Motor neuron (in vitro differentiated cells): ENCODE measurements around the gene TMEM218. TPM values are rescaled to one million over a fixed set of nuclear protein-coding genes. Genes with fewer than 3 reads are reported as not detected.

Source experiments
- ATAC-seq, 8 experiments: fragments of 200-7000 bp; cut with Tn5 transposase; replicated peaks in 6 of 8; 2 replicates each; pipeline ENCODE4 v1.8.0; 2021; ENCODE audit warnings: mild to moderate bottlenecking in 8 of 8, moderate library complexity in 8 of 8
- H3K27ac ChIP-seq, 2 donors: fragments of 250-450 bp; sonication (Bioruptor Pico); 2 replicates each; pipeline ENCODE4 v1.9.0; 2021; ENCODE audit warnings: antibody characterized with exemption in 2 of 2, mild to moderate bottlenecking in 2 of 2, moderate library complexity in 1 of 2
- H3K4me1 ChIP-seq, 2 donors: fragments of 250-450 bp; sonication (Bioruptor Pico); replicated peaks in 1 of 2; 2 replicates each; pipeline ENCODE4 v1.6.1; 2021; ENCODE audit warnings: antibody characterized with exemption in 2 of 2, mild to moderate bottlenecking in 2 of 2, moderate library complexity in 1 of 2
- H3K4me3 ChIP-seq, 5 donors: fragments of 250-450 bp; sonication (Bioruptor Pico); 2 replicates each; pipeline ENCODE4 v1.9.0; 2021; ENCODE audit warnings: antibody characterized with exemption in 5 of 5, mild to moderate bottlenecking in 5 of 5, moderate library complexity in 4 of 5
- WGBS, 10 experiments: fragments of 450-650 bp; shearing (Covaris generic); methylation state at CpG; one replicate each; pipeline ENCODE4 v1.0.0; 2022; 5-methylcytosine and 5-hydroxymethylcytosine counted together
- in situ Hi-C, 9 experiments: fragments of 400-800 bp; cut with MboI; loops; one replicate each; pipeline ENCODE4 v1.15.0; 2021; ENCODE audit warnings: low sequenced_read_pairs in 9 of 9, low pct_unique_long_range_greater_than_20kb in 2 of 9; ENCODE audit not compliant: unreplicated experiment in 9 of 9
- total RNA-seq, 8 experiments: library from RNA; unstranded; fragments of 300-600 nt; gene quantifications; 2 replicates each; pipeline versions ENCODE4 v1.2.3 to v1.2.4, GENCODE V29; 2022

TMEM218 gene
- total RNA-seq, 8 experiments from 2014 or later = 13.8 to 31.4 (median 23.2) TPM

- ATAC-seq = no peak
- Histone ChIP-seq H3K27ac (no peak overlapping the region), H3K4me3 (no peak overlapping the region), H3K4me1 (peaks cover 37 to 39% of the 10 kb centered on the region in 2 donors)
- in situ Hi-C loops = loop anchor here in 1 of 9 experiments (25.0 kb wide), 1 partner anchor 184 kb away; the partner anchor contains the start of gene CCDC15
- WGBS, 10 experiments = 0 to 91% (median 59%) methylated on average over 1 of the region's 1 CpG; no CpG with 5 or more reads in 4 of the 10 experiments
These were observed 34.8 kb upstream of the TMEM218 start for GRCh38 chr11:125146232-125146631.

GRCh38 chr11:125141686-125142535 is 30.5 kb upstream of the TMEM218 start:
- in situ Hi-C loops = loop anchor here in 1 of 9 experiments (25.0 kb wide), 1 partner anchor 180 kb away; the partner anchor contains the start of gene CCDC15
- no peak overlapping the region for H3K27ac ChIP-seq
- no peak overlapping the region for H3K4me3 ChIP-seq
- 0 to 45% (median 23%) methylated on average over 1 to 17 of the region's 18 CpGs; no CpG with 5 or more reads in 2 of the 10 experiments for WGBS, 10 experiments
- peak; percentile 80 to 99 (median 86) for ATAC-seq
- H3K4me1 ChIP-seq = peaks cover 54 to 56% of the 10 kb centered on the region in 2 donors

GRCh38 chr11:125141178-125141577 is 29.8 kb upstream of the TMEM218 start:
- ATAC-seq = peak in 1 of 8 experiments; percentile 9
- H3K4me3 ChIP-seq = no peak overlapping the region
- H3K27ac ChIP-seq = peak overlapping the region in 1 of 2 donors; percentile 65
- peaks cover 55 to 59% of the 10 kb centered on the region in 2 donors for H3K4me1 ChIP-seq
- in situ Hi-C loops = loop anchor here in 1 of 9 experiments (25.0 kb wide), 1 partner anchor 179 kb away; the partner anchor contains the start of gene CCDC15
- WGBS, 10 experiments = 20 to 100% (median 53%) methylated on average over 1 to 12 of the region's 12 CpGs; no CpG with 5 or more reads in 2 of the 10 experiments

- peaks cover 55 to 59% of the 10 kb centered on the region in 2 donors for H3K4me1 ChIP-seq
- peak in 4 of 8 experiments; percentile 8 to 57 (median 50) for ATAC-seq
- 27 to 80% (median 74%) methylated on average over 2 to 4 of the region's 8 CpGs; no CpG with 5 or more reads in 7 of the 10 experiments for WGBS, 10 experiments
- H3K27ac ChIP-seq = peak overlapping the region in 1 of 2 donors; percentile 45
- no peak overlapping the region for H3K4me3 ChIP-seq
- in situ Hi-C loops = loop anchor here in 1 of 9 experiments (25.0 kb wide), 1 partner anchor 178 kb away; the partner anchor contains the start of gene CCDC15
These were observed 28.8 kb upstream of the TMEM218 start for GRCh38 chr11:125140233-125140632.

- 0 to 60% (median 29%) methylated on average over 1 to 3 of the region's 3 CpGs; no CpG with 5 or more reads in 4 of the 10 experiments for WGBS, 10 experiments
- Histone ChIP-seq H3K27ac (peak overlapping the region in 1 of 2 donors; percentile 45), H3K4me1 (peaks cover 55 to 59% of the 10 kb centered on the region in 2 donors), H3K4me3 (no peak overlapping the region)
- in situ Hi-C loops = loop anchor here in 1 of 9 experiments (25.0 kb wide), 1 partner anchor 177 kb away; the partner anchor contains the start of gene CCDC15
- peak in 1 of 8 experiments; percentile 19 for ATAC-seq
These were observed 28.4 kb upstream of the TMEM218 start for GRCh38 chr11:125139778-125140177.

- H3K4me1 ChIP-seq = peaks cover 57 to 59% of the 10 kb centered on the region in 2 donors
- WGBS, 10 experiments = 0 to 100% (median 52%) methylated on average over 1 to 2 of the region's 8 CpGs; no CpG with 5 or more reads in 6 of the 10 experiments
- no peak overlapping the region for H3K4me3 ChIP-seq
- in situ Hi-C loops = loop anchor here in 1 of 9 experiments (25.0 kb wide), 1 partner anchor 177 kb away; the partner anchor contains the start of gene CCDC15
- H3K27ac ChIP-seq = no peak overlapping the region
- ATAC-seq = no peak
These were observed 27.5 kb upstream of the TMEM218 start for GRCh38 chr11:125138966-125139365.

GRCh38 chr11:125136001-125136400 is 24.6 kb upstream of the TMEM218 start:
- no peak overlapping the region for H3K27ac ChIP-seq
- ATAC-seq = no peak
- in situ Hi-C loops = loop anchor here in 1 of 9 experiments (25.0 kb wide), 1 partner anchor 174 kb away; the partner anchor contains the start of gene CCDC15
- H3K4me1 ChIP-seq = peaks cover 48 to 57% of the 10 kb centered on the region in 2 donors
- no peak overlapping the region for H3K4me3 ChIP-seq

GRCh38 chr11:125132596-125132995 is 21.2 kb upstream of the TMEM218 start:
- ATAC-seq = no peak
- in situ Hi-C loops = loop anchor here in 1 of 9 experiments (25.0 kb wide), 1 partner anchor 170 kb away; the partner anchor contains the start of gene CCDC15
- WGBS, 10 experiments = 34 to 100% (median 76%) methylated on average over 1 to 7 of the region's 7 CpGs; no CpG with 5 or more reads in 1 of the 10 experiments
- Histone ChIP-seq H3K4me3 (no peak overlapping the region), H3K27ac (no peak overlapping the region), H3K4me1 (peaks cover 25 to 33% of the 10 kb centered on the region in 2 donors)

GRCh38 chr11:125132071-125132470 is 20.6 kb upstream of the TMEM218 start:
- Histone ChIP-seq H3K4me3 (no peak overlapping the region), H3K4me1 (peaks cover 20 to 28% of the 10 kb centered on the region in 2 donors), H3K27ac (no peak overlapping the region)
- in situ Hi-C loops = loop anchor here in 1 of 9 experiments (25.0 kb wide), 1 partner anchor 170 kb away; the partner anchor contains the start of gene CCDC15
- no peak for ATAC-seq
- 0 to 100% (median 78%) methylated on average over 1 of the region's 1 CpG; no CpG with 5 or more reads in 1 of the 10 experiments for WGBS, 10 experiments

GRCh38 chr11:125129316-125129993 is 18.0 kb upstream of the TMEM218 start:
- Histone ChIP-seq H3K4me1 (peaks cover 13 to 19% of the 10 kb centered on the region in 2 donors), H3K4me3 (no peak overlapping the region), H3K27ac (no peak overlapping the region)
- in situ Hi-C loops = loop anchor here in 1 of 9 experiments (25.0 kb wide), 1 partner anchor 167 kb away; the partner anchor contains the start of gene CCDC15
- peak in 4 of 8 experiments; percentile 24 to 56 (median 44) for ATAC-seq
- 65 to 94% (median 83%) methylated on average over 1 to 18 of the region's 22 CpGs for WGBS, 10 experiments

- in situ Hi-C loops = loop anchor here in 1 of 9 experiments (25.0 kb wide), 1 partner anchor 166 kb away; the partner anchor contains the start of gene CCDC15
- ATAC-seq = no peak
- WGBS, 10 experiments = 21 to 88% (median 80%) methylated on average over 1 to 4 of the region's 4 CpGs; no CpG with 5 or more reads in 3 of the 10 experiments
- Histone ChIP-seq H3K4me3 (no peak overlapping the region), H3K27ac (no peak overlapping the region), H3K4me1 (peaks cover 16 to 18% of the 10 kb centered on the region in 2 donors)
These were observed 17.0 kb upstream of the TMEM218 start for GRCh38 chr11:125128450-125128849.

- 60 to 100% (median 97%) methylated on average over 1 to 3 of the region's 4 CpGs; no CpG with 5 or more reads in 6 of the 10 experiments for WGBS, 10 experiments
- in situ Hi-C loops = no loop called here
- no peak overlapping the region for H3K4me3 ChIP-seq
- H3K27ac ChIP-seq = no peak overlapping the region
- peaks cover 13% of the 10 kb centered on the region in 2 donors for H3K4me1 ChIP-seq
- ATAC-seq = no peak
These were observed 13.2 kb upstream of the TMEM218 start for GRCh38 chr11:125124618-125124992.
